ENCODE measurements around the gene SNF8.

- TF ChIP-seq CTCF (IDR thresholded peaks at IDR 0.05) (no peak), POLR2A (IDR thresholded peaks at IDR 0.05) (no peak), EP300 (IDR thresholded peaks at IDR 0.05) (no peak), POLR2AphosphoS5 (IDR thresholded peaks at IDR 0.05) (no peak)
These were observed 41.2 kb downstream of the SNF8 start for GRCh38 chr17:48903401-48903800.

Data from suprapubic skin (tissue), 4 donors.